Stimulated activated CD4-positive, alpha-beta T cell treated with anti-CD3 and anti-CD28 coated beads, Interleukin-12 subunit alpha, Interleukin-12 subunit beta, amount 100 ng/mL, for 48 hours (primary cell): ENCODE measurements around the gene GLIS1.

ENCODE experiments used
- DNase-seq, 3 donors: peaks; one replicate each; pipeline ENCODE4 v3.0.0-alpha.2; 2020; ENCODE audit warnings: low read depth in 2 of 3, low spot score in 1 of 3

GLIS1 gene

GRCh38 chr1:53696051-53696450 lies 42.9 kb downstream of the GLIS1 start:
- no peak for DNase-seq

GRCh38 chr1:53695116-53695515 lies 43.8 kb downstream of the GLIS1 start:
- DNase-seq, result no peak

- DNase-seq, result no peak
Measured at GRCh38 chr1:53694718-53695091, 44.3 kb downstream of the GLIS1 start.

- DNase-seq, result no peak
Measured at GRCh38 chr1:53693773-53694717, 44.9 kb downstream of the GLIS1 start.

GRCh38 chr1:53693339-53693738 lies 45.6 kb downstream of the GLIS1 start:
- DNase-seq, result no peak

- no peak for DNase-seq
Measured at GRCh38 chr1:53691326-53691725, 47.6 kb downstream of the GLIS1 start.

GRCh38 chr1:53690411-53690810 lies 48.6 kb downstream of the GLIS1 start:
- no peak for DNase-seq

- no peak for DNase-seq
Measured at GRCh38 chr1:53689736-53690326, 49.1 kb downstream of the GLIS1 start.

GRCh38 chr1:53689223-53689622 lies 49.7 kb downstream of the GLIS1 start:
- no peak for DNase-seq

GRCh38 chr1:53688381-53689102 lies 50.4 kb downstream of the GLIS1 start:
- DNase-seq, result no peak

- DNase-seq, result no peak
Measured at GRCh38 chr1:53687901-53688300, 51.1 kb downstream of the GLIS1 start.

GRCh38 chr1:53687426-53687825 lies 51.5 kb downstream of the GLIS1 start:
- no peak for DNase-seq

- DNase-seq, result no peak
Measured at GRCh38 chr1:53686965-53687267, 52.0 kb downstream of the GLIS1 start.

- no peak for DNase-seq
Measured at GRCh38 chr1:53686091-53686964, 52.6 kb downstream of the GLIS1 start.

- DNase-seq, result no peak
Measured at GRCh38 chr1:53685272-53686051, 53.5 kb downstream of the GLIS1 start.

GRCh38 chr1:53684741-53685140 lies 54.2 kb downstream of the GLIS1 start:
- DNase-seq, result no peak

- no peak for DNase-seq
Measured at GRCh38 chr1:53683986-53684740, 54.8 kb downstream of the GLIS1 start.

GRCh38 chr1:53682881-53683280 lies 56.1 kb downstream of the GLIS1 start:
- DNase-seq, result no peak

GRCh38 chr1:53681977-53682685 lies 56.8 kb downstream of the GLIS1 start:
- DNase-seq, result peak; percentile 8 to 12 (median 11)
